ENCODE results near the gene C3orf18. TPM values are rescaled to one million over a fixed set of nuclear protein-coding genes. Genes with fewer than 3 reads are reported as not detected.

Gene C3orf18
- polyA plus RNA-seq, 1 of the 3 experiments (the other 2 are of a cell fraction): 19.7 TPM

DNA sequence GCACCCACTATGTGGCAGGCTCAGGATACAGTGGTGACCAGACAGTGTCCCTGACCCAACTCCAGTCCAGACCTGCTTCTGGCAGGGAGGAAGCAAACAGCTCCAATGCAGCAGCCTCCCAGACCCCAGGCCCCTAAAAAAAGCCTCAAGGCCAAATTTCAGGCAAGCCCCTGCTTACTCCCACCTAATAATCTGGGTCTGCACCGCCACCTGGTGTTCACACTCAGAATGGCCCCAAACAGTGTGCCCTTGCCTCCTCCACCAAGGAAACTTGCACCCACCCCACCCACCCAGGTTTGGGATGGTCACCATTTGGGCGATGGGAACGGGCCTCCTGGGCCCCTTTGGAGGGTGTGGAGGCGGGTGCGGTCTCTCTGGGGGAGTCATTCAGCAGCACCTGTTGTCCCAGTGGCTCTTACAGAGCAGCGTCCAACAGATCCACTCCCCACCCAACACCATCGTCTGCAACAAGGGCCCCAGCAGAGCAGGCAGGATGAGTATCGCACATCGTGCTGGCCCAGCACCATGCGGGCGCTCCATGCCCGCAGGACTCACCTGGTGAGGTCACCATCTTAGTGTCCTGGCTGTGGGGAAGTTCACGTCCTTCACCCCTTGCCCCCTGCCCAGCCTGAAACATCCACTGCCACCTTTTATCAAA is 17.3 kb downstream of the C3orf18 start (continued):
- no peak for TF ChIP-seq CHD2 (IDR thresholded peaks at IDR 0.05; ENCODE audit: low read length, partially characterized antibody)
- TF ChIP-seq POLR2AphosphoS5 (IDR thresholded peaks at IDR 0.05; ENCODE audit: low read depth, low read length): no peak
- no peak for TF ChIP-seq NRF1 (IDR thresholded peaks at IDR 0.05; ENCODE audit: low read depth, low read length)
- no peak for TF ChIP-seq GABPA (IDR thresholded peaks at IDR 0.05; ENCODE audit: low read depth)
- peak; percentile 80 for TF ChIP-seq RAD21 (IDR thresholded peaks at IDR 0.05; ENCODE audit: low read length)
- TF ChIP-seq MEF2A (IDR thresholded peaks at IDR 0.05; ENCODE audit: borderline replicate concordance, low read depth): no peak
- TF ChIP-seq, protein P1, sequence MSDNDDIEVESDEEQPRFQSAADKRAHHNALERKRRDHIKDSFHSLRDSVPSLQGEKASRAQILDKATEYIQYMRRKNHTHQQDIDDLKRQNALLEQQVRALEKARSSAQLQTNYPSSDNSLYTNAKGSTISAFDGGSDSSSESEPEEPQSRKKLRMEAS (IDR thresholded peaks at IDR 0.05; ENCODE audit: low read depth): no peak
- no peak for TF ChIP-seq NFIC (IDR thresholded peaks at IDR 0.05; ENCODE audit: borderline replicate concordance)
- TF ChIP-seq TAF1 (IDR thresholded peaks at IDR 0.05; ENCODE audit: borderline replicate concordance, low read depth, low read length): no peak
- TF ChIP-seq ELF1 (IDR thresholded peaks at IDR 0.05): no peak
- no peak for TF ChIP-seq TCF12 (IDR thresholded peaks at IDR 0.05)
- TF ChIP-seq MXI1 (IDR thresholded peaks at IDR 0.05; ENCODE audit: low read depth, low read length): no peak; the same call in 1 of the 2 replicates
- TF ChIP-seq GATA2 (CRISPR knock-in tag; IDR thresholded peaks at IDR 0.05): no peak
- 0 out of 4 replicates have a peak, but pooled peaks of 1 of the 2 experiments have one; percentile 7 for TF ChIP-seq EP300 (IDR thresholded peaks at IDR 0.05; ENCODE audit: borderline replicate concordance in 1 of 2, low read depth in 1 of 2, low read length in 1 of 2)
- no peak for TF ChIP-seq FOXJ3 (CRISPR knock-in tag; IDR thresholded peaks at IDR 0.05)
- TF ChIP-seq, protein P2, sequence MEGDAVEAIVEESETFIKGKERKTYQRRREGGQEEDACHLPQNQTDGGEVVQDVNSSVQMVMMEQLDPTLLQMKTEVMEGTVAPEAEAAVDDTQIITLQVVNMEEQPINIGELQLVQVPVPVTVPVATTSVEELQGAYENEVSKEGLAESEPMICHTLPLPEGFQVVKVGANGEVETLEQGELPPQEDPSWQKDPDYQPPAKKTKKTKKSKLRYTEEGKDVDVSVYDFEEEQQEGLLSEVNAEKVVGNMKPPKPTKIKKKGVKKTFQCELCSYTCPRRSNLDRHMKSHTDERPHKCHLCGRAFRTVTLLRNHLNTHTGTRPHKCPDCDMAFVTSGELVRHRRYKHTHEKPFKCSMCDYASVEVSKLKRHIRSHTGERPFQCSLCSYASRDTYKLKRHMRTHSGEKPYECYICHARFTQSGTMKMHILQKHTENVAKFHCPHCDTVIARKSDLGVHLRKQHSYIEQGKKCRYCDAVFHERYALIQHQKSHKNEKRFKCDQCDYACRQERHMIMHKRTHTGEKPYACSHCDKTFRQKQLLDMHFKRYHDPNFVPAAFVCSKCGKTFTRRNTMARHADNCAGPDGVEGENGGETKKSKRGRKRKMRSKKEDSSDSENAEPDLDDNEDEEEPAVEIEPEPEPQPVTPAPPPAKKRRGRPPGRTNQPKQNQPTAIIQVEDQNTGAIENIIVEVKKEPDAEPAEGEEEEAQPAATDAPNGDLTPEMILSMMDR (IDR thresholded peaks at IDR 0.05): peak; percentile 64
- TF ChIP-seq TEAD4 (IDR thresholded peaks at IDR 0.05; ENCODE audit: borderline replicate concordance, insufficient read depth): no peak
- no peak for TF ChIP-seq RFX5 (IDR thresholded peaks at IDR 0.05; ENCODE audit: low read length)
- no peak for TF ChIP-seq YY1 (IDR thresholded peaks at IDR 0.05; ENCODE audit: low read depth)
- no peak for TF ChIP-seq RXRA (IDR thresholded peaks at IDR 0.05; ENCODE audit: borderline replicate concordance, low read depth)
- TF ChIP-seq, protein P3, sequence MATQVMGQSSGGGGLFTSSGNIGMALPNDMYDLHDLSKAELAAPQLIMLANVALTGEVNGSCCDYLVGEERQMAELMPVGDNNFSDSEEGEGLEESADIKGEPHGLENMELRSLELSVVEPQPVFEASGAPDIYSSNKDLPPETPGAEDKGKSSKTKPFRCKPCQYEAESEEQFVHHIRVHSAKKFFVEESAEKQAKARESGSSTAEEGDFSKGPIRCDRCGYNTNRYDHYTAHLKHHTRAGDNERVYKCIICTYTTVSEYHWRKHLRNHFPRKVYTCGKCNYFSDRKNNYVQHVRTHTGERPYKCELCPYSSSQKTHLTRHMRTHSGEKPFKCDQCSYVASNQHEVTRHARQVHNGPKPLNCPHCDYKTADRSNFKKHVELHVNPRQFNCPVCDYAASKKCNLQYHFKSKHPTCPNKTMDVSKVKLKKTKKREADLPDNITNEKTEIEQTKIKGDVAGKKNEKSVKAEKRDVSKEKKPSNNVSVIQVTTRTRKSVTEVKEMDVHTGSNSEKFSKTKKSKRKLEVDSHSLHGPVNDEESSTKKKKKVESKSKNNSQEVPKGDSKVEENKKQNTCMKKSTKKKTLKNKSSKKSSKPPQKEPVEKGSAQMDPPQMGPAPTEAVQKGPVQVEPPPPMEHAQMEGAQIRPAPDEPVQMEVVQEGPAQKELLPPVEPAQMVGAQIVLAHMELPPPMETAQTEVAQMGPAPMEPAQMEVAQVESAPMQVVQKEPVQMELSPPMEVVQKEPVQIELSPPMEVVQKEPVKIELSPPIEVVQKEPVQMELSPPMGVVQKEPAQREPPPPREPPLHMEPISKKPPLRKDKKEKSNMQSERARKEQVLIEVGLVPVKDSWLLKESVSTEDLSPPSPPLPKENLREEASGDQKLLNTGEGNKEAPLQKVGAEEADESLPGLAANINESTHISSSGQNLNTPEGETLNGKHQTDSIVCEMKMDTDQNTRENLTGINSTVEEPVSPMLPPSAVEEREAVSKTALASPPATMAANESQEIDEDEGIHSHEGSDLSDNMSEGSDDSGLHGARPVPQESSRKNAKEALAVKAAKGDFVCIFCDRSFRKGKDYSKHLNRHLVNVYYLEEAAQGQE (IDR thresholded peaks at IDR 0.05; ENCODE audit: low read depth, low read length): no peak
- no peak for TF ChIP-seq SIN3A (IDR thresholded peaks at IDR 0.05; ENCODE audit: borderline replicate concordance, low read depth, low read length)
